Measurements from ENCODE around the gene CARD11.
"Not testable (repeated sequence)": the region's sequence is repeated elsewhere in the genome, so short reads cannot be mapped to it uniquely, and the experiment has no call there.

CARD11 gene

GRCh38 chr7:2959828-2960599, 83.7 kb downstream of the CARD11 start:
- TF ChIP-seq POLR2A (IDR thresholded peaks at IDR 0.05; ENCODE audit: extremely low read depth, insufficient read length) = no peak
- no peak for TF ChIP-seq MYC (IDR thresholded peaks at IDR 0.05; ENCODE audit: low read depth, low read length)
- TF ChIP-seq CTCF (IDR thresholded peaks at IDR 0.05; ENCODE audit: low read depth, low read length) = no peak
- H3K4me3 ChIP-seq (ENCODE audit: low read depth, low read length) = no peak overlapping the region
- peak; percentile 42 for DNase-seq (ENCODE audit: low read depth)

DNA sequence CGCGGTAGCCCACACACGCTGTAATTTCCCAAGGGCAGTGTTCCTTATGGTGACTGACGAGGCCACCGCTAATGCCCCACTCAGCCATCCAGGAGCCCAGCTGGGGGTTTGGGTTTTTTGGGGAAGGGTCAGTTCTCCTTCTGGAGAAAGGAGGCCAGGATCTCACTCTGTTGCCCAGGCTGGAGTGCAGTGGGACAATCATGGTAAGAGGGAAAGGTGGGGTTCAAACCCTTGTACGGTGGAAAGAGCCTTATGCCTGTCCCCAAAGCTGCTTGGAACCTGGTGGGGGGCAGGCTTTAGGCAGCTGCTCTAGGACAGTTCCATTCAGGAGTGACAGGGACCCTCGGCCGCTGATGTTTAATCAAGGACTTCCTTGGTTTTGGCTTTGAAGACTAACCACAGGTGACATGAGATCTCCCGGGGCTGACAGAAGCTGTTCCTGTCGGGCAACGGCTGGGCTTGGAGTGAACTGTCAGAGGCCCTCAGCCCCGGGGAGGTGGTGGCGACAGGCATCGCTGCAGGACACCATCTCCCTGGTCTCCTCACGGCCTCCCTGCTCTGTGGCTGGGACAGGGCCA, 84.5 kb downstream of the CARD11 start:
- no peak for TF ChIP-seq POLR2A (IDR thresholded peaks at IDR 0.05; ENCODE audit: extremely low read depth, insufficient read length)
- TF ChIP-seq CTCF (IDR thresholded peaks at IDR 0.05; ENCODE audit: low read depth, low read length) = no peak
- TF ChIP-seq MYC (IDR thresholded peaks at IDR 0.05; ENCODE audit: low read depth, low read length) = no peak
- TF ChIP-seq, protein P1, sequence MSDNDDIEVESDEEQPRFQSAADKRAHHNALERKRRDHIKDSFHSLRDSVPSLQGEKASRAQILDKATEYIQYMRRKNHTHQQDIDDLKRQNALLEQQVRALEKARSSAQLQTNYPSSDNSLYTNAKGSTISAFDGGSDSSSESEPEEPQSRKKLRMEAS (IDR thresholded peaks at IDR 0.05; ENCODE audit: low read depth, low read length) = no peak
- H3K4me3 ChIP-seq (ENCODE audit: low read depth, low read length) = no peak overlapping the region
- DNase-seq (ENCODE audit: low read depth) = no peak

DNA sequence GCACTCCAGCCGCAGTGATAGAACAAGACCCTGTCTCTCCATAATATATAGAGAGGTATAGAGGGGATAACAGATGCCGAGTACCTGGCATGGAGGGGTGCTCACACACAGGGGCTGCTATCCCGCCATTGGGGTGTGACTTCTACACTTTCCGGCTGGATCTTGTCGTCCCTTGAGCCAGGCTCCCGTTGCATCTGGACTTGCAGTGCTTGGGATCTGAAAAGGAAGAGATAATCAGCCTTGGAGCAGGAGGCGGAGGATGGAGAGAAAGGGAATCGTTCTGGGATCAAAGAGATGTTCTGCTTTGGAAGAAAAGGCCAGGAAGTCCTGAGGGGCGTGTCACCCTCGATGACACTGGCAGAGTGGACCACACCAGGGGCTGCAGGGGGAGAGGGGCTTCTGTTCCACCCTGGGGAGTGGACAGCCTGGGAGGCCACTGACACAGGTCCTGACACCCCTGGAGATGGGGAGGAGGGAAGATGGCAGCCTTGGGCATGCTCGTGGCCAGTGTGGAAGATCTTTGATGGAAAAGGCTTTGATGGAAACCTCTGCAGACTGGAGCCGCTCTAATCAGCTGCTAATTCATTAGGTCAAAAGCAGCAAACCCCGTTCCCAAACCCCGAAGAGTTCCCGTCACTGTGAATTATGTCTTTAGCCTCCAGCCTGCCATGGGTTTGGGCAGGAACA, 85.1 kb downstream of the CARD11 start:
- TF ChIP-seq, protein P1 (IDR thresholded peaks at IDR 0.05; ENCODE audit: low read depth, low read length) = no peak
- TF ChIP-seq MYC (IDR thresholded peaks at IDR 0.05; ENCODE audit: low read depth, low read length) = no peak
- no peak for TF ChIP-seq POLR2A (IDR thresholded peaks at IDR 0.05; ENCODE audit: extremely low read depth, insufficient read length)
- TF ChIP-seq CTCF (IDR thresholded peaks at IDR 0.05; ENCODE audit: low read depth, low read length) = no peak
- H3K4me3 ChIP-seq (ENCODE audit: low read depth, low read length) = no peak overlapping the region
- DNase-seq (ENCODE audit: low read depth) = no peak

GRCh38 chr7:2957369-2957727, 86.3 kb downstream of the CARD11 start:
- not testable (repeated sequence) for H3K4me3 ChIP-seq (ENCODE audit: low read depth, low read length); DNase-seq (ENCODE audit: low read depth)

DNA sequence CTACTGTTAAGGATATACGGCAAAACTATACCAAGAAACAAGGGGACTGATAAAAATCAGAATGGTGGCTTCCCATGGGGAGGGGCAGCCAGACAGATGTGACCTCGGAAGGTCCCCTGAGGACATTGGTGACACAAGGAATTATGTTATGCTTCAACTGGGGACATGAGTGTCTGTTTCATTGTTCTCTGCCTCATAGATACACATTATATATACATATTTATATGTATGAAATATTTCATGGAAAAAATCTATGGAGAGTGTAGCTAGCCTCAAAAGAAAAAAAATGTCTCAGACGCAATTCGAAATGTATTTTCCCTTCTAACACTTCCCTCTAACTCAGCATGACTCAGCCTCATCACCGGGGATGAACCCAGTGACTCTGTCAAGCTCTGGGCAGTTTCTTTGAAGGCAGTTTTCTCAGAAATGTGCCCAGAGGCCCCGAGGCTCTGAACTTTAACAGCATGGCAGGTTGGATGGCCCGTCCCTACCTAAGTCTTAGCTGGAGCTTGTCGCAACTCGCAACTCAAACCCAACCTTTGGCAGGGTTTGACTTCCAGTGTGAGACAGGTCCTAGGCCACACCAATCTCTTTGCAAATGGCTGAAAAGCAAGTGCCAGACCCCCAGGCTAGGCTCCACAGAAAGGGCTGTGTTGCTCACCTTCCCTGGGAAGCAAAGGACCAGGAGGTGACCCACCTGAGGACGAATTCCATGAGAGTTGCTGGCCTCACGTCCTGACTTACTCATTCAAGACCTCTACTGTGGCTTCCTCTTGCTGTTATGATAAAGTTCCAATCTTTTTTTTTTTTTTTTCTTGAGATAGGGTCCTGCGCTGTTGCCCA, 86.9 kb downstream of the CARD11 start:
- H3K4me3 ChIP-seq (ENCODE audit: low read depth, low read length) = no peak overlapping the region
- peak; percentile 84 for DNase-seq (ENCODE audit: low read depth)
- no peak for TF ChIP-seq CTCF (IDR thresholded peaks at IDR 0.05; ENCODE audit: low read depth, low read length)
- peak; percentile 60 for TF ChIP-seq MYC (IDR thresholded peaks at IDR 0.05; ENCODE audit: low read depth, low read length)
- TF ChIP-seq, protein P1 (IDR thresholded peaks at IDR 0.05; ENCODE audit: low read depth, low read length) = peak; percentile 48

- no peak overlapping the region for H3K4me3 ChIP-seq (ENCODE audit: low read depth, low read length)
- TF ChIP-seq, protein P1 (IDR thresholded peaks at IDR 0.05; ENCODE audit: low read depth, low read length) = no peak
- TF ChIP-seq CTCF (IDR thresholded peaks at IDR 0.05; ENCODE audit: low read depth, low read length) (no peak), POLR2A (IDR thresholded peaks at IDR 0.05; ENCODE audit: extremely low read depth, insufficient read length) (no peak), MYC (IDR thresholded peaks at IDR 0.05; ENCODE audit: low read depth, low read length) (no peak)
- DNase-seq (ENCODE audit: low read depth) = no peak
These were observed 87.6 kb downstream of the CARD11 start for GRCh38 chr7:2956076-2956475.
